ENCODE results near the gene CCDC91.

DNA sequence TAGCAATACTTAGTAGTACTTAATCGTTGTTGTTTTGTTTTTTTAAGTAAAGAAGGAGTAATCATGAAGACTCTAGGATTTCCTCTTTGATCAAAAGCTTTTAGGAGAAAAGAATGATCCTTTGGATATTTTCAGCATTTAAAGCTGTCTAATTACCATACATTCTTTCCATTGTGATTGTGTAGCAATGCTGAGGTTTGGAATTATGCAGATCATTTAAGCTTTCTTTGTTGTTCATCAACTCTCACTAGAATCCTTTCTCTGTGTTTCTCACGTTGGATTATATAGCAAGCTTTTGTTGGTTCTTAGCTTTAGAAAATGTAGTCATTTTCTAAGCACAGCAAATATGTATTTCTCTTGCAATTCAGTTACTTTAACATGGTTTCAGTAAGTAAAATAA lies 25.8 kb downstream of the CCDC91 start:
- TF ChIP-seq, protein P1, sequence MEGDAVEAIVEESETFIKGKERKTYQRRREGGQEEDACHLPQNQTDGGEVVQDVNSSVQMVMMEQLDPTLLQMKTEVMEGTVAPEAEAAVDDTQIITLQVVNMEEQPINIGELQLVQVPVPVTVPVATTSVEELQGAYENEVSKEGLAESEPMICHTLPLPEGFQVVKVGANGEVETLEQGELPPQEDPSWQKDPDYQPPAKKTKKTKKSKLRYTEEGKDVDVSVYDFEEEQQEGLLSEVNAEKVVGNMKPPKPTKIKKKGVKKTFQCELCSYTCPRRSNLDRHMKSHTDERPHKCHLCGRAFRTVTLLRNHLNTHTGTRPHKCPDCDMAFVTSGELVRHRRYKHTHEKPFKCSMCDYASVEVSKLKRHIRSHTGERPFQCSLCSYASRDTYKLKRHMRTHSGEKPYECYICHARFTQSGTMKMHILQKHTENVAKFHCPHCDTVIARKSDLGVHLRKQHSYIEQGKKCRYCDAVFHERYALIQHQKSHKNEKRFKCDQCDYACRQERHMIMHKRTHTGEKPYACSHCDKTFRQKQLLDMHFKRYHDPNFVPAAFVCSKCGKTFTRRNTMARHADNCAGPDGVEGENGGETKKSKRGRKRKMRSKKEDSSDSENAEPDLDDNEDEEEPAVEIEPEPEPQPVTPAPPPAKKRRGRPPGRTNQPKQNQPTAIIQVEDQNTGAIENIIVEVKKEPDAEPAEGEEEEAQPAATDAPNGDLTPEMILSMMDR (IDR thresholded peaks at IDR 0.05) = no peak
- no peak for TF ChIP-seq POLR2A (IDR thresholded peaks at IDR 0.05)
